DND-41 (cell line): ENCODE data around the gene PEPD.

ENCODE experiments used
- ATAC-seq: fragments of 200-7000 bp; cut with Tn5 transposase; 3 replicates; pipeline ENCODE4 v1.9.1; 2021; ENCODE audit warnings: low read depth; ENCODE audit not compliant: insufficient read depth
- DNase-seq: peaks from one replicate; pipeline ENCODE4 v3.0.0-alpha.2; 2020
- H2AFZ ChIP-seq: 2 replicates; pipeline ENCODE4 v1.6.0; 2012; ENCODE audit warnings: low read depth, low read length
- H3K27ac ChIP-seq: 2 replicates; pipeline ENCODE4 v1.5.1; 2012; ENCODE audit warnings: low read length, inconsistent platforms
- H3K27me3 ChIP-seq: fragments of 200-600 bp; sonication (generic); 2 replicates; pipeline ENCODE4 v1.6.0; 2012; ENCODE audit warnings: low read length, mild to moderate bottlenecking, inconsistent platforms; ENCODE audit not compliant: insufficient read depth, poor library complexity
- H3K36me3 ChIP-seq: 2 replicates; pipeline ENCODE4 v1.5.1; 2012; ENCODE audit warnings: low read length, inconsistent platforms; ENCODE audit not compliant: insufficient read depth
- H3K4me1 ChIP-seq: 2 replicates; pipeline ENCODE4 v1.5.1; 2012; ENCODE audit warnings: mild to moderate bottlenecking, low read length; ENCODE audit not compliant: insufficient read depth
- H3K4me2 ChIP-seq: 2 replicates; pipeline ENCODE4 v1.6.0; 2012; ENCODE audit warnings: mild to moderate bottlenecking, moderate library complexity, low read length, inconsistent platforms; ENCODE audit not compliant: insufficient read depth
- H3K4me3 ChIP-seq, 2 experiments: fragments of 200-600 bp in 1 of 2; shearing (Covaris generic) in 1 of 2; 2 replicates each; pipeline ENCODE4 v1.5.1; 2012 to 2016; ENCODE audit warnings: inconsistent platforms in 2 of 2, low read length in 2 of 2, mild to moderate bottlenecking in 2 of 2, low read depth in 1 of 2, moderate library complexity in 1 of 2
- H3K79me2 ChIP-seq: 2 replicates; pipeline ENCODE4 v1.6.0; 2012; ENCODE audit warnings: low read length, inconsistent platforms; ENCODE audit not compliant: insufficient read depth
- H3K9ac ChIP-seq: 2 replicates; pipeline ENCODE4 v1.6.0; 2012; ENCODE audit warnings: low read depth, mild to moderate bottlenecking, inconsistent platforms, low read length, moderate library complexity
- H3K9me3 ChIP-seq: 2 replicates; pipeline ENCODE4 v1.5.1; 2012; ENCODE audit warnings: low read length, moderate library complexity, mild to moderate bottlenecking, inconsistent platforms; ENCODE audit not compliant: insufficient read depth, severe bottlenecking
- H4K20me1 ChIP-seq: 2 replicates; pipeline ENCODE4 v1.6.0; 2012; ENCODE audit warnings: low read length; ENCODE audit not compliant: insufficient read depth
- EZH2 ChIP-seq: IDR thresholded peaks from 3 replicates; pipeline ENCODE4 v1.6.1; 2012; ENCODE audit warnings: borderline replicate concordance, low read depth, mild to moderate bottlenecking, moderate library complexity, low read length, inconsistent platforms; ENCODE audit not compliant: severe bottlenecking
- TF ChIP-seq, protein P1 (sequence below): IDR thresholded peaks from 2 replicates; pipeline ENCODE4 v1.5.1; 2012; ENCODE audit warnings: borderline replicate concordance, low read length, moderate library complexity, mild to moderate bottlenecking; ENCODE audit not compliant: poor library complexity, severe bottlenecking; ENCODE audit errors: extremely low read depth

The PEPD gene

GRCh38 chr19:33506498-33506897 lies 15.1 kb downstream of the PEPD start:
- H3K4me3 ChIP-seq: no peak overlapping the region
- H3K36me3 ChIP-seq: no peaks in the 10 kb centered on the region
- DNase-seq: no peak
- no peak for ATAC-seq
- no peak overlapping the region for H3K9ac ChIP-seq
- H3K4me1 ChIP-seq: no peaks in the 10 kb centered on the region
- peaks cover 8% of the 10 kb centered on the region for H4K20me1 ChIP-seq
- no peaks in the 10 kb centered on the region for H3K27me3 ChIP-seq
- no peak overlapping the region for H2AFZ ChIP-seq
- H3K4me2 ChIP-seq: no peak overlapping the region
- H3K79me2 ChIP-seq: no peaks in the 10 kb centered on the region
- H3K9me3 ChIP-seq: no peaks in the 10 kb centered on the region
- TF ChIP-seq, protein P1, sequence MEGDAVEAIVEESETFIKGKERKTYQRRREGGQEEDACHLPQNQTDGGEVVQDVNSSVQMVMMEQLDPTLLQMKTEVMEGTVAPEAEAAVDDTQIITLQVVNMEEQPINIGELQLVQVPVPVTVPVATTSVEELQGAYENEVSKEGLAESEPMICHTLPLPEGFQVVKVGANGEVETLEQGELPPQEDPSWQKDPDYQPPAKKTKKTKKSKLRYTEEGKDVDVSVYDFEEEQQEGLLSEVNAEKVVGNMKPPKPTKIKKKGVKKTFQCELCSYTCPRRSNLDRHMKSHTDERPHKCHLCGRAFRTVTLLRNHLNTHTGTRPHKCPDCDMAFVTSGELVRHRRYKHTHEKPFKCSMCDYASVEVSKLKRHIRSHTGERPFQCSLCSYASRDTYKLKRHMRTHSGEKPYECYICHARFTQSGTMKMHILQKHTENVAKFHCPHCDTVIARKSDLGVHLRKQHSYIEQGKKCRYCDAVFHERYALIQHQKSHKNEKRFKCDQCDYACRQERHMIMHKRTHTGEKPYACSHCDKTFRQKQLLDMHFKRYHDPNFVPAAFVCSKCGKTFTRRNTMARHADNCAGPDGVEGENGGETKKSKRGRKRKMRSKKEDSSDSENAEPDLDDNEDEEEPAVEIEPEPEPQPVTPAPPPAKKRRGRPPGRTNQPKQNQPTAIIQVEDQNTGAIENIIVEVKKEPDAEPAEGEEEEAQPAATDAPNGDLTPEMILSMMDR: no peak
- no peak for TF ChIP-seq EZH2
- no peak overlapping the region for H3K27ac ChIP-seq

DNA sequence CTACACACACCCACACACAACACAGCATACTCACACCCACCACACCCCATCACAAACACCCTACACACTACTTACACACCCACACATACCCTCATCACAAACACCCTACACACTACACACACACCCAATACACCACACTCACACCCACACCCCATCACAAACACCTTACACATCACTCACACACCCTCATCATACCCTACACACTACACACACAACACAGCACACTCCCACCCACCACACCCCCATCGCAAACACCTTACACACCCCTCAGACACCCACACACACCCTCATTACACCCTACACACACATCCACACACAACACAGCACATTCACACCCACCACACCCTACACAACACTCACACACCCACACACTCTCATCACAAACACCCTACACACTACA lies 15.8 kb downstream of the PEPD start:
- Histone ChIP-seq H3K36me3 (0 out of 2 replicates have a peak, but pooled peaks cover under 1% of the 10 kb centered on the region), H3K9ac (no peak overlapping the region), H3K4me1 (no peaks in the 10 kb centered on the region), H2AFZ (no peak overlapping the region), H3K79me2 (no peaks in the 10 kb centered on the region), H3K27me3 (no peaks in the 10 kb centered on the region), H4K20me1 (peaks cover 6% of the 10 kb centered on the region), H3K9me3 (no peaks in the 10 kb centered on the region), H3K4me2 (no peak overlapping the region), H3K4me3 (no peak overlapping the region), H3K27ac (no peak overlapping the region)
- TF ChIP-seq EZH2: no peak
- DNase-seq (no peak), ATAC-seq (no peak)

- no peak overlapping the region for H3K4me3 ChIP-seq
- no peak overlapping the region for H3K4me2 ChIP-seq
- no peak for DNase-seq
- ATAC-seq: no peak
- H3K27me3 ChIP-seq: no peaks in the 10 kb centered on the region
- no peaks in the 10 kb centered on the region for H3K4me1 ChIP-seq
- H2AFZ ChIP-seq: no peak overlapping the region
- no peaks in the 10 kb centered on the region for H3K9me3 ChIP-seq
- no peak overlapping the region for H3K27ac ChIP-seq
- H3K79me2 ChIP-seq: no peaks in the 10 kb centered on the region
- 0 out of 2 replicates have a peak, but pooled peaks cover 5% of the 10 kb centered on the region for H3K36me3 ChIP-seq
- H4K20me1 ChIP-seq: peaks cover 6% of the 10 kb centered on the region
- H3K9ac ChIP-seq: no peak overlapping the region
- TF ChIP-seq, protein P1: no peak
- TF ChIP-seq EZH2: no peak
These were observed 16.4 kb downstream of the PEPD start for GRCh38 chr19:33505148-33505547.

DNA sequence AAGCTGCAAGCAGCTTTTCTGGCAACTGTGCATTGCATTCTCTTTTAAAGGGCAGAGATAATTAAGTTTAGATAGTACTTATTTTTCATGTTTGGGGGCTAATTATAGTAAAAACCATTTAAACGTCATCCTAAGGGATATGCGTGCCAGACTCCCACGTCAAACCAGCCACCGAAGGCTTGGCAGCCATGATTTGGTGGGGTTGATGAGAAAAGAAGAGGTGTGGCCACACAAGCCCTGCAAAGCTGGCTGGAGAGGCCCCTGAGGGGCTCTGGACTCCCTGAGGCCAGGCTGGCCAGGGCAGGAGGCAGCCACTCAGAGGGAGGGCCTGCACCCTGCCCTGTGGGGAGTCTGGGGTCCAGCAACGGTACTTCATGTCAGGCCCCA lies 17.5 kb downstream of the PEPD start:
- Histone ChIP-seq H3K27ac (no peak overlapping the region), H3K36me3 (0 out of 2 replicates have a peak, but pooled peaks cover 5% of the 10 kb centered on the region), H3K9ac (no peak overlapping the region), H4K20me1 (peaks cover 6% of the 10 kb centered on the region), H3K4me2 (no peak overlapping the region), H3K79me2 (no peaks in the 10 kb centered on the region), H2AFZ (no peak overlapping the region), H3K4me3 (no peak overlapping the region), H3K4me1 (no peaks in the 10 kb centered on the region), H3K9me3 (no peaks in the 10 kb centered on the region), H3K27me3 (no peaks in the 10 kb centered on the region)
- DNase-seq (no peak), ATAC-seq (no peak)
- no peak for TF ChIP-seq EZH2
- TF ChIP-seq, protein P1: no peak
